Measurements from ENCODE around the gene CCDC141. TPM values are rescaled to one million over a fixed set of nuclear protein-coding genes. Genes with fewer than 3 reads are reported as not detected.
"Not testable (repeated sequence)": the region's sequence is repeated elsewhere in the genome, so short reads cannot be mapped to it uniquely, and the experiment has no call there.

Gene CCDC141
- total RNA-seq, 4 donors from 2014 or later = 5.5 to 18.9 (median 12.5) TPM

DNA sequence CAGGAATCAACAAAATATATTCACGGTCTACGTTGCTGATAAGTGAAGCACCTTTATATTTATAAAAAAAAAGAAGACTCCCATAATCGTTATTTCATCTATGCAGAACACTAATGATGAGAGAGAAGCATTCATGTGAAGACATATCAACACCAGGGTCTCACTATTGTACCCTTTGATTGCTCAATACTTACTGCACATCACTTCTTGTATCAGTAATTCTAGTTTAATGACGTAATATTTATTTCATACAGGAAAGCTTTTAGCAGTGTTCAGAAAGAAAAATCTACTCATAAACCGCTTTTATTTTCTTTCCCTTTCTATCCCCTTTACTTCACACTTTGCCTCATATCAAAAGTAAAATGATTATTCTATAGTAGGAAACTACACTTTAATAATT, 30.7 kb downstream of the CCDC141 start:
- DNase-seq (ENCODE audit: low spot score) = no peak
- TF ChIP-seq, protein P1, sequence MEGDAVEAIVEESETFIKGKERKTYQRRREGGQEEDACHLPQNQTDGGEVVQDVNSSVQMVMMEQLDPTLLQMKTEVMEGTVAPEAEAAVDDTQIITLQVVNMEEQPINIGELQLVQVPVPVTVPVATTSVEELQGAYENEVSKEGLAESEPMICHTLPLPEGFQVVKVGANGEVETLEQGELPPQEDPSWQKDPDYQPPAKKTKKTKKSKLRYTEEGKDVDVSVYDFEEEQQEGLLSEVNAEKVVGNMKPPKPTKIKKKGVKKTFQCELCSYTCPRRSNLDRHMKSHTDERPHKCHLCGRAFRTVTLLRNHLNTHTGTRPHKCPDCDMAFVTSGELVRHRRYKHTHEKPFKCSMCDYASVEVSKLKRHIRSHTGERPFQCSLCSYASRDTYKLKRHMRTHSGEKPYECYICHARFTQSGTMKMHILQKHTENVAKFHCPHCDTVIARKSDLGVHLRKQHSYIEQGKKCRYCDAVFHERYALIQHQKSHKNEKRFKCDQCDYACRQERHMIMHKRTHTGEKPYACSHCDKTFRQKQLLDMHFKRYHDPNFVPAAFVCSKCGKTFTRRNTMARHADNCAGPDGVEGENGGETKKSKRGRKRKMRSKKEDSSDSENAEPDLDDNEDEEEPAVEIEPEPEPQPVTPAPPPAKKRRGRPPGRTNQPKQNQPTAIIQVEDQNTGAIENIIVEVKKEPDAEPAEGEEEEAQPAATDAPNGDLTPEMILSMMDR (IDR thresholded peaks at IDR 0.05) = no peak
- no peak for ATAC-seq (ENCODE audit: low FRiP score)

DNA sequence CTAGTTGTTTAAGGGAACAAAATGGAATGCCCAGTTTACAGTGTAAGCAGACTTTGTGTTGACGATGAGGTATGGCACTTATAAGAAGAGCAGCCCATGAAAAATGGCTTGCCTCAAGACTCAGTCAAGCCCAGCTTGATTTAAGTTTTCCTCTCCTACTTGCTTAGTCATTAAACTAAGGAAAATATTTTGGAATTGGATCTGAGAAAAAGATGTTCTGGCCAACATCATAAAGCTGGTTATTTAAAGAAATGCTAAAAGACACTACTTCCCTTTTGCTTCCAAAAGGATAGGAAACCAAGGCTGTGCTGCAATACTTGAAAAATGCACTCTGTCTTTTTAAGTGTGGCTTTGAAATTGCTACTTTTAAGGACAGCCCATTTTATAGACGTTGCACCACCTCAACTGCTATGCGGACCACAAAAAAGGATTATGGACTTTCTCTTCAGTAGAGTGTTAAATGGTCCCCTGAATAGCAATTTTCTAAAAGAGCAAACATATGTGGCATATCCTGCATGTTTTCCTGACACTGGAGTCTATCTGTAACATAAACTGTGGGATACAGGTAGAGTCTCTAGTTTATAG, 32.1 kb downstream of the CCDC141 start:
- ATAC-seq (ENCODE audit: low FRiP score) = no peak
- TF ChIP-seq, protein P1 (IDR thresholded peaks at IDR 0.05) = no peak
- DNase-seq (ENCODE audit: low spot score) = no peak

DNA sequence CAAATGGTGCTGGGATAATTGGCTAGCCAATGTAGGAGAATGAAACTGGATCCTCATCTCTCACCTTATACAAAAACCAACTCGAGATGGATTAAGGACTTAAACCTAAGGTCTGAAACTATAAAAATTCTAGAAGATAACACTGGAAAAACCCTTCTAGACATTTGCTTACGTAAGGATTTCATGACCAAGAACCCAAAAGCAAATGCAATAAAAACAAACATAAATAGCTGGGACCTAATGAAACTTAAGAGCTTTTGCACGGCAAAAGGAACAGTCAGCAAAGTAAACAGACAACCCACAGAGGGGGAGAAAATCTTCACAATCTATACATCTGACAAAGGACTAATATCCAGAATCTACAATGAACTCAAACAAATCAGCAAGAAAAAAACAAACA, 35.7 kb downstream of the CCDC141 start:
- not testable (repeated sequence) for ATAC-seq (ENCODE audit: low FRiP score); DNase-seq (ENCODE audit: low spot score)

DNA sequence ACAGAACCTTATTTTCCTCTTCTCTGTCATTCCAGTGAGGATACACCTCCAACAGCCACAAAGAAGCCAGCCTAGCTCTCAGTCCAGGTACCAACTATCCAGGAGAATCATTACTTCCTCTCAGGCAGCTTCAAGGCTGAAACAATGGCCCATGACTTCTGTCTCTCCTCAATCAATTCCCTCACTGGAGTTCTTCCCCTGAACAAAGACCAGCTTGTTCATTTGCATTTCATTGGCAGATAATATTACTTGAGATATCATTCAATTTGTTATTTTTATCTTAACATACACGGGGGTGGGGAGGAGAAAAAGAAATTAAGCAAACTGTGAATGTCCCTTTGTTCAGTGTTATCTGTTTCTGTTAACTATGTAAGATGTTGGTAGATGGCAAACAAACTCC, 44.0 kb downstream of the CCDC141 start:
- ATAC-seq (ENCODE audit: low FRiP score) = no peak
- TF ChIP-seq, protein P1 (IDR thresholded peaks at IDR 0.05) = no peak
- no peak for DNase-seq (ENCODE audit: low spot score)

DNA sequence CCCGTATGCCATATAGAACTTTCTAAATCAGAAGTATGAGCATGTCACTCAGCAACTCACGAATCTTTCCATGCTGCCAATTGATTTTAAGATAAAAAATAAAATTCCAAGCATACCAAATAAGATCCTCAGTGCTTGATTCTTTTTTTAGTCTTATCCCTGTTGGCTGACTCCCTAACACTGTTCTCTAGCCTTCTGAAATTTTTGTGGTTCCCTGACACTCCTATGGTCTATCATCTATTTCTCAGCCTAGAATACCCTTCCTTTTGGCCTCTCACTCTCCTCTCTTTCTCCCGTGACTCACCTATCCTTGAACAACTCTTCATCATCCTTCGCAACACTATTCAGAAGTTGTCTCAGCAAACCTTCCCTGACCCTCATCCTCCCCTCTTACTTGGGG, 50.5 kb downstream of the CCDC141 start:
- no peak for DNase-seq (ENCODE audit: low spot score)
- ATAC-seq (ENCODE audit: low FRiP score) = no peak
- TF ChIP-seq, protein P1 (IDR thresholded peaks at IDR 0.05) = no peak

DNA sequence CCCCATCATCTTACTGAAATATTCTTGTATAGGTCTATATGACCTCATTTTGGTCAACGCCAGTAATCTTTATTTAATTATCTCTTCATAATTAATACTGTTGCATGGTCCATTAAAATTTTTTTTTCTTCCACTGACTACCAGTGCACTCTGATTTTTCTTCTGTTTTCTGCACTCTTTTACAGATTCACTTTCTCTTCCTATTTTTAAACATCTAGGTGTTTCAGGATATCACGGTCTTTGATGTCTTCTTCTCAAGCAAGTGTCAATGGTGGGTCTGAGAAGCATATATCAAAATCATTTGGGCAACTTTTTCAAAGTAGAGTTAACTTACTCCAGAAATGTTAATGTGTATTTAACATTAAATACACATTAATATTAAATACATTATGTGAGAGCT, 51.4 kb downstream of the CCDC141 start:
- ATAC-seq (ENCODE audit: low FRiP score) (no peak), DNase-seq (ENCODE audit: low spot score) (no peak)
- TF ChIP-seq, protein P1 (IDR thresholded peaks at IDR 0.05) = no peak

DNA sequence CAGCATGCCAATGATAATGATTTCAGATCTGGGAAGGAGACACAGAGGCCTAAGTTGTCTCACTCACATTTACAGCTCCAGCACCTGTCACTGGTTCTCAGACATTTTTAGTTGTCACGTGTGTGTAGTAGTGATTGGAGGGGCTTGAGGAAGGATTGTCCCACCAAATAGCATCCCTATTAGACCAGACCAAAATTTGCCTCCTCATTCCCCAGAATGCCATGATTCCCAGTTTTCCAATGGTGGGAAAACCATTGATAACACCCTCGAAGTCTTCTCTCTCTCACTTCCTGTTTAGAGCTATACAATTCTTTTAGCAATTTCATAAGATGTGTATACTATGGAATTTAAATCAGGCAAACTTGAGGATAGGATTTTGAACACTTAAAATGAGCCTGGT, 52.5 kb downstream of the CCDC141 start:
- ATAC-seq (ENCODE audit: low FRiP score) = no peak
- DNase-seq (ENCODE audit: low spot score) = no peak
- TF ChIP-seq, protein P1 (IDR thresholded peaks at IDR 0.05) = no peak
